HG02571 (cell line): ENCODE measurements around the gene HLA-DQB1.
"Not testable (repeated sequence)": the region's sequence is repeated elsewhere in the genome, so short reads cannot be mapped to it uniquely, and the experiment has no call there.

Experiments
- ATAC-seq: cut with Tn5 transposase; IDR thresholded peaks from one replicate; pipeline ENCODE4 v1.9.1; 2021; ENCODE audit warnings: mild to moderate bottlenecking, moderate library complexity; ENCODE audit not compliant: unreplicated experiment

Gene HLA-DQB1

DNA sequence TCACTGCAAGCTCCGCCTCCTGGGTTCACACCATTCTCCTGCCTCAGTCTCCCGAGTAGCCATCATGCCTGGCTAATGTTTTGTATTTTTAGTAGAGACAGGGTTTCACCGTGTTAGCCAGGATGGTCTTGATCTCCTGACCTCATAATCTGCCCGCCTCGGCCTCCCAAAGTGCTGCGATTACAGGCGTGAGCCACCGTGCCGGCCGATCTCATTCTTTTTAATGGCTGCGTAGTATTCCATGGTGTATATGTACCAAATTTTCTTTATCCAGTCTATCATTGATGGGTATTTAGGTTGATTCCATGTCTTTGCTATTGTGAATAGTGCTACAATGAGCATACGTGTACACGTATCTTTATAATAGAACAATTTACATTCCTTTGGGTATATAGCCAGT is 36.7 kb downstream of the HLA-DQB1 start:
- ATAC-seq, result not testable (repeated sequence)

DNA sequence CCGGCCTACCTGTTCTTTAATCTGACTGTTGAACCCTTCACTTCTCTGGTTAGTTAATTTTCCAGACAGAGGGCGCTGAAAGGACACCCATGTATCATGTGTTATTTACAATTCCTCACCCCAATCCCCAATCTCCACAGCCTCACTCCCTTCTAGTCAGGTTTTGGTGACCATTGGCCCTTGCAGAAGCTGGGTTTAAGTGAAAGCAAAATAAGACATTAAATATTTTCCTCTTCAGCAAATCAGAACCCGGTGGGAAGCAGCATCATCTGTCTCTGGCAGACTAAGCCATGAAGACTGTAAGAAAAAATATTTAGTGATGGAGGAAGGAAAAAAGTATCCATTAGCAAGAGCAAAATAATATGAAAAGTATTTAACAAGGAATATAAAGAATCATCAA is 38.6 kb downstream of the HLA-DQB1 start:
- ATAC-seq, result no peak

DNA sequence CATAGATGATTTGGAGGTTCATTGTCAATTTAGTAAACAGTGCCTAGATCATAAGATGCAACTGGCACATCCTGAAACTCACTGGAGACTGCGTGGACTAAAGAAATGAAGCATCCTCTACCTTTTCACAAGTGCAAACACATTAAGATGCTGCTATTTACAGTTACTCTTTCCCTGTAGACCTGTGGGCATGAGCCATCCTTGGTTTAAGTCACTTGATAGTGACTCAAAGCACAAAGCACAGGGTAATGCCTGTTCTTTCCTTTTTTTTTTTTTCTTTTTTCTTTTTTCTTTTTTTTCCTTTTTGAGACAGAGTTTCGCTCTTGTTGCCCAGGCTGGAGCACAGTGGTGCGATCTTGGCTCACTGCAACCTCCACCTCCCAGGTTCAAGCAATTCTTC is 39.2 kb downstream of the HLA-DQB1 start:
- ATAC-seq, result no peak

DNA sequence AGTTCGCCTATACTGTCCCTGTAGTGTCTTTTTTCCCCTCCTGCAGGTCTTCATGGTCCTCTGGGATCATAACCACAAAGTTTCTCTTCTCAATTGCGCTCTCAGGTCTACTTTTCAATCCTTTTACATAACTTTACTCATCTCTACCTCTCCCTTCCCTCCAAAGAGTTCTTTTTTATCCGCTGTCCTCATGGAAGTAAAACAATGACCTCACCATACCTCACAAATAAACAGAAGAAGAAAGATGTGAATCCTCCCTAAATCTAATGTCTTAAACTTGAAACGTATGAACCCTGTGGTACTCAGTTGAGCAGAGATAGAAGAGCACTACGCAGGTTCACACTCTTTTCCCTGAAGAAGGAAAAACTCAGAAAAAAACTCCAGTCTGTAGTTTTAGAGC is 41.3 kb downstream of the HLA-DQB1 start:
- no peak for ATAC-seq

DNA sequence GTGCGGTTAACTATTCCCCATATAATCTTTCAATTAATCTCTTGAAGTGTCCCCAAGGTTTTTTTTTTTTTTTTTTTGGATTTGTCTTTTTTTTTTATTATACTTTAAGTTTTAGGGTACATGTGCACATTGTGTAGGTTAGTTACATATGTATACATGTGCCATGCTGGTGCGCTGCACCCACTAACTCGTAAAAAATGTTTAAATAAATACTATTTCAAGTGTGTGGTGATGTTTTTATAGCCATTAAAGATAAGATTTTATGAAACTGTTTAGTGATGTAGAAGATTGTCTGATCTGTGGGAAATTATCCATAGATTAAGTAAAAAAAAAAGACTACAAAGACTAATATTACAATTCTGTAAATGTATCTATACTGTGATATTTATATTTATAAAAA is 41.9 kb downstream of the HLA-DQB1 start:
- ATAC-seq, result no peak

DNA sequence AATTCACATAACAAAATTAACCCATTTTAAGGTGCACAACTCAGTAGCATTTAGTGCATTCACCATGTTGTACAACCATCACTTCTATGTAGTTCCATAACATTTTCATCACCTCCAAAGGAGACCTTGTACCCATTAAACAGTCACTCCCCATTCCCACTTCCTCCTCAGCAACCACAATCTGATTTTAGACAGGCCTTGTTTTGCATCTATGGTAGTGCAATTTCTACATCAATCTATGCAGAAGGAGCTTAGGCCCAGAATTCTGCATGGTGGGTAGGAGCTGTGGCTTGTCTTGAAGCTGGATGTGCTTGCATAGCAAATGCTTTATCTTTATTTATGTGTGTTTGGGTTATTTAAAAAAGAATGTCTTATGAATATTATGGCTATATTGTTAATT is 42.8 kb downstream of the HLA-DQB1 start:
- ATAC-seq, result no peak

DNA sequence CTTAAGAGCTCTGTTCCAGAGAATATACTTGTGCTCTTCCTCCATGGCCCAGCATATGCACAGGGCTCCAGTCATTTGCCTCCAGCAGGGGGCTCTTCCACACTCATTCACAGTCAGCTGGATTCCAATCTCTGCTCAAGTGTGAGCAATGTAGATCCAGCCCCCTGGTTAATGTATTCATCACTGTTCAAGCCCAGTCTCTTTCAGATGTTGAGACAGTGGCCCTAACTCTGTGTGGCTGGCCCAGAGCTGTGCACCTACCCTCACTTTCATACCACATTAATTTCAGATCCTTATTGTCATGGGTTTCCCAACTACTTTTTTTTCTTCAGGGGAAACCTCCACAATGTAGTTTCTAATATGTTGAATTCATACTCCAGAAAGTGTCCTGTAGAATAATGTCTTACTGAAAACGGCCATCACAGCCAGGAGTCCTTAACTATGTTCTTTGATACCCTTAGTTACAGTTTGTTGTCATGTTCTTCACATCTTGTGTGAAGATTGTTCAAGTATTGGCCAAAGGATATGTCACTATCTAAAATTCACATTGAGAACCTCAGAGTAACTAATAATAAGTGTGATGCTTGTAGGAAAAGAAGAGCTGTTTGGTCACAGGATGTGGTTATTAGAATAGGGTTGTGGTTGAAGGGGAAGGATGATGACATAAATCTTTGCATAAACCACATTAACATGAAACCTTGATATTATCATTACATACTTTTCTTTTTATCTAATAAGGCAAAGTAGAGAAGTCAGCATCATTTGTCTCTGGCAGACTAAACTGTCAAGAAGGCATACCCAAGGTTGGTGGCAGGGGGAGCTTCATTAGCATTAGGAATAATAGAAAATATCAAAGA is 43.7 kb downstream of the HLA-DQB1 start:
- peak; percentile 76 for ATAC-seq

DNA sequence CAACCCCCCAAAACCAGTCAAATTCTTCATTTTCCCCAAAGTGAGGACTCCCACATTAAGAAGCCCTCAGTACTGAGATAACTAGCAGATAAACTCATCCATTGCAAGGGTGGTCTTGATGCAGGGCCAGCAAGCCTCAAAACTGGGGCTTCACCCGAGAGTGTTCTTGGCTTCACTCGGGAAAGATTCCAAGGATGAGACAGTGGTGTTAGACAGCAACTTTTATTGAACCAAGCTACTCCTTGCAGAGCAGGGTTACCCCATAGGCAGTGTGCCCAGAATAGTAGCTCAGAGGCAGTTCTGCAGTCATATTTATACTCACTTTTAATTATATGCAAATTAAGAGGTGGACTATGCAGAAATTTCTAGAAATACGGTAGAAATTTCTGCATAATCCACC is 45.1 kb downstream of the HLA-DQB1 start:
- ATAC-seq, result no peak

DNA sequence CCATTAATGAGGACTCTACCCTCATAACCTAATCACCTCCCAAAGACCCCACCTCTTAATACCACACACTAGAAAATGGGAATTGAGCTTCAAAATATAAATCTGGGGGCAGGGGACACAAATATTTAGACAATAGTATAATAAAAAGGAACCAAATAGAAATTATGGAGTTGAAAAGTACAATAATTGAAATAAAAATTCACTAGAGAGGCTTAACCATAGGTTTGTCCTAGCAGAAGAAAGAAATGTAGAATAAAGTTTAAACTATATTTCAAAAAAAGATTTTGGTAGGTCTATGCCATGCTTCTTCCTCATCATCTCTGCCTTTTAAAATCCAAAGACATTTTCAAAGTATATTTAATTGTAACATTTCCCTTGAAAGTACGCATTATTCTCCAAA is 48.7 kb downstream of the HLA-DQB1 start:
- no peak for ATAC-seq

DNA sequence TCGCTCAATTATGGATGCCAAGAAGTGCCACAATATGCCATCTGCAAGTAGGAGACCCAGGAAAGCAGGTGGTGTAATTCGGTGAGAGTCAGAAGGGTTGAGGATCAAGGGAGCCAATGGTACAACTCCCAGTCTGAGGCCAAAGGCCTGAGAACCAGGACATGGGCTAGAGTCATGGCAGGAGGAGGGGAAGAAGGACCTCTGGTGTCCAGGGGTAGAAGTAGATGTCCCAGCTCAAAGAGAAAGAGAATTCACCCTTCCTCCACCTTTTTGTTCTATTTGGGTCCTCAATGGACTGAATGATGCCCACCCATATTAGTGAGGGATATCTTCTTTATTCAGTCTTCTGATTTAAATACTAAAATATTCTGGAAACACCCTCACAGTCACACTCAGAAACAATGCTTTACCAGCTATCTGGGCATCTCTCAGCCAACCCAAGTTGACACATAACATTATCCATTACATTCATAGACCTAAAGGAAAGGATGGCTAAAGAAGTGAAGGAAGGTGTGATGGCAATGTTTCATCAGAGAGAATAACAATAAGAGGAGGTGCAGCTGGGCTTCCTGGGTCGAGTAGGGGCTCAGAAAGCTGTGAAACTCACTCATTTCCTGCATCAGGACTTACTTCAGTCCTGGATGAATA is 50.4 kb downstream of the HLA-DQB1 start:
- no peak for ATAC-seq

DNA sequence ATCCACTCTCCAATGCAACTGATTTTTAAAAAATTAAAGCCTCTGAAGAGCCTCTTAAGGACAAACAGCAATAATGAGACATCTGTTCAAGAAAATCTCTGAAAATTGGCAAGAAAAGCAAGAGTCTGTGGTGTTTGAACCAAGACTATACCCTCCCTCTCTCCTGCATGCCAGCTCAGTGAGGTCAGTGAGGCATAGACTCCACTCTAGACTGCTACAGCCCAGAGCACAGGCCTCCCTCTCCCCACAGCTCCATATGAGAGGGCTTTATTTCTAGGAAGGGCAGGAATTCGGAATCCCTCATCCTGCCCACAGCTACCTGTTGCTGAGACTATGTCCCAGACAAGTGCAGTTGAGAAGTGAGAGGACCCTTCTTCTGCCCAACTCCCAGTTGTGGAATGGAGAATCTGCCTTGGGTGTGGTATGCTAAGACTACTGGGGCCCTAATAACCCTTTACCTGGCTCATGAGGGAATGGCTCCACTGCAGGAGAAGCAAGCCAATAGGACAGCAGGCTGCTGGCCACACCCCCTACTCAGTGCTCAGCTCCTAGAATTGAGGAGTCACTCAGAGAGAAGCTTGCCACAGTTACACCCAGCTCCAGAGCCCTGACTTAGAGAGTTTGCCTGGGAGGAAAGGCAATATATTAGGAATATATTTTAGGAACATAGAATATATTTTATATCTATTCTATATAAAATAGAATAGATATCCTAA is 51.9 kb downstream of the HLA-DQB1 start:
- ATAC-seq, result no peak

DNA sequence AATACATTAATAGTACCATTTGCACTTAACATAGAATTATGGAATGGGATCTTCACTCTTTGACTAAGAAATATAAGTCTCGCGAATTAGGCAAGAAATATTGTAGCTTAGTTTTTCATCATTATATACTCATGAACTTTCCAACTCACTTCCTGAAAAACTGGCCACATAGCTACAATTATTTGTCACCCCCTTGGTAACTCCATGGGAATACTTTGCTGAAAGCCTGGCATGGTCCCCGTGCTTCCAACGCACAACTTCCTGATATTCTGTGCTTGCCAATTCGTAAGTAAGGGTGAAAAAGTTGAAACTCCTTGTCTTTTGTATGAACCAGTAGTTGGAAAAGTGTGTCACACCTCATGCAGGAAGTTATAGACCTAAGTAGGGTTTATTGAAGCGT is 53.0 kb downstream of the HLA-DQB1 start:
- ATAC-seq, result no peak

DNA sequence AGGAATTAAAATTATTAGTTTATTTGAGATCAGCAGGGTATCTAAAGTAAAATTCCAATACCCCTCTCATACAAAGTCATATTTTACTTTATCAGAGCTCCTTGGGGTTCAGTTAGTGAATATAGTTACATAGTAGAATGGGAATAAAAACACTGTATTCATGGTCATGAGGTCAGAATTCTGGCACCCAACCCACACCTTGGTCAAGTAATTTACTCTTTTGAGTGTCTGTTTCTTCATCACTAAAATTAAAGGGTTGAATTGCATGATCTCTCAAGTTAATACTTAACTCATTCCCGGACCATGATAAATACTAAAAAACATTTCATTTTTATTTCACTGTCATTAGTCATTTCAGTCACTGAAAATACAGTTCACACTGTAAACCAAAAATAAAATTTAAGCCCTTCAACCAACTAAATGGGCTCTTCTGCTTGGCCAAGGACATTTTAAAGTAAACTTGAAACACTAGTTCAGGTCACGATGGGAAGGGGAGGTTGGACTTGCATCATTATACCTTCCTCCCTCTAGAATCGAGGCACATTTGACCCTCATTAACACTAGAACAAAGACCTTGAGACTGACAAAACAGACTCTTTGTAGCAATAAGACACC is 55.7 kb downstream of the HLA-DQB1 start:
- no peak for ATAC-seq

DNA sequence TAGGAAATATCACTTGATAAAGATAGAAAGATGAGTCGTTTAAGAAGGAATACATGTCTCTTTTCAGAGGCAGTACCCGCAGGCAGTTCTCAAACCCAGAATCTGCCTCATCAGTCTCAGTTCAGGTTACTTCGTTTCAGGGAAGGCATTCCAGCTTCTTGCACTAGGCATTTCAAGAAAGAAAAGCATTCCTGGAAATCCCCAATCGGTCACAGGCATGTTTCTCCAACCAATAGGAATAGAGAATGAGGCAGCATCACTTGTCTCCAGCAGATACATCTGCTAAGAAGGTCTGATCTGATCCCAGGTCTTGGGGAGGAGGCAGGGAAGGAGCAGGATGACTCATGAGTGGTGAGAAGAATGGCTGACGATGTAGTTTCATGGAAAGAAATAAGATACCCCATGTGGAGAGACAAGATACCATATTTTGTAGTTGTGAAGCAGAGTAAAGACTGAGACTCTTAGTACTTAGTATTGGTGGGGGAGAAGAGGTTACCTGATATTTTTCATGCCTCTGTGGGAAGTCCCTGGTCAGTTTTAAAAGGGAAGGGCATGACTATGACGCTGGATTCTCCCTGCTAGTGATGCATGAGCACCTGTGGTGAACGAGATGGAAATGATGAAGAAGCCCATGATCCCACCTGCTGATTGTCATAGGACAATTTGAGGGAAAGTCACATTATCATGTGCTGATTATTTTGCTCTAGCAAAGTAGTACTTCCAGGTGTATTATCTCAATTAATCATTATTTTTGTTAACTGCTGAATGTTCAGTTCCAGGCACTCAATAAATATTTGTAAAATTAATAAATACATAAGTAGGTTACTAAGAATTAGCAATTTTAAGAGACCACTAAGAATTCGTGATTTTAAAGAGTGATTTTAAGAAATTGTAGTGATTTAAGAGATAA is 56.5 kb downstream of the HLA-DQB1 start:
- peak; percentile 87 for ATAC-seq
